HG03097 (cell line): ENCODE data around the gene SYMPK.
A peak's percentile ranks its signal among the peaks of the same experiment; 100 is the strongest.
"Not testable (repeated sequence)": the region's sequence is repeated elsewhere in the genome, so short reads cannot be mapped to it uniquely, and the experiment has no call there.

Source experiments
- ATAC-seq: cut with Tn5 transposase; IDR thresholded peaks from one replicate; pipeline ENCODE4 v1.9.1; 2021; ENCODE audit not compliant: unreplicated experiment, low FRiP score

Gene SYMPK

GRCh38 chr19:45809643-45810159 is 53.2 kb downstream of the SYMPK start:
- ATAC-seq = no peak

- no peak for ATAC-seq
Measured at GRCh38 chr19:45805719-45806118, 57.2 kb downstream of the SYMPK start.

GRCh38 chr19:45804959-45805230 is 58.1 kb downstream of the SYMPK start:
- ATAC-seq = no peak

- no peak for ATAC-seq
Measured at GRCh38 chr19:45804140-45804958, 58.6 kb downstream of the SYMPK start.

- no peak for ATAC-seq
Measured at GRCh38 chr19:45801603-45802175, 61.3 kb downstream of the SYMPK start.

- ATAC-seq = no peak
Measured at GRCh38 chr19:45800070-45800553, 62.8 kb downstream of the SYMPK start.

- ATAC-seq = not testable (repeated sequence)
Measured at GRCh38 chr19:45799541-45799940, 63.4 kb downstream of the SYMPK start.

- ATAC-seq = no peak
Measured at GRCh38 chr19:45798995-45799517, 63.9 kb downstream of the SYMPK start.

GRCh38 chr19:45794627-45795026 is 68.3 kb downstream of the SYMPK start:
- no peak for ATAC-seq

GRCh38 chr19:45793876-45794275 is 69.1 kb downstream of the SYMPK start:
- no peak for ATAC-seq

- no peak for ATAC-seq
Measured at GRCh38 chr19:45793178-45793564, 69.8 kb downstream of the SYMPK start.

- peak; percentile 82 for ATAC-seq
Measured at GRCh38 chr19:45792470-45793177, 70.3 kb downstream of the SYMPK start, which contains the start of gene DMWD. DMWD (minus strand) TSS chr19:45792845; CDS start chr19:45792756, 89 bp downstream.

- peak; percentile 23 for ATAC-seq
Measured at GRCh38 chr19:45791744-45792469, 71.0 kb downstream of the SYMPK start.

GRCh38 chr19:45790942-45791341 is 72.0 kb downstream of the SYMPK start:
- no peak for ATAC-seq

GRCh38 chr19:45789035-45789786 is 73.7 kb downstream of the SYMPK start:
- ATAC-seq = no peak

GRCh38 chr19:45786533-45786894 is 76.4 kb downstream of the SYMPK start:
- no peak for ATAC-seq

- ATAC-seq = no peak
Measured at GRCh38 chr19:45785781-45786532, 77.0 kb downstream of the SYMPK start.

- ATAC-seq = no peak
Measured at GRCh38 chr19:45785097-45785496, 77.8 kb downstream of the SYMPK start.

GRCh38 chr19:45784096-45784495 is 78.9 kb downstream of the SYMPK start:
- no peak for ATAC-seq
